ENCODE measurements around the gene IREB2.

IREB2 gene

DNA sequence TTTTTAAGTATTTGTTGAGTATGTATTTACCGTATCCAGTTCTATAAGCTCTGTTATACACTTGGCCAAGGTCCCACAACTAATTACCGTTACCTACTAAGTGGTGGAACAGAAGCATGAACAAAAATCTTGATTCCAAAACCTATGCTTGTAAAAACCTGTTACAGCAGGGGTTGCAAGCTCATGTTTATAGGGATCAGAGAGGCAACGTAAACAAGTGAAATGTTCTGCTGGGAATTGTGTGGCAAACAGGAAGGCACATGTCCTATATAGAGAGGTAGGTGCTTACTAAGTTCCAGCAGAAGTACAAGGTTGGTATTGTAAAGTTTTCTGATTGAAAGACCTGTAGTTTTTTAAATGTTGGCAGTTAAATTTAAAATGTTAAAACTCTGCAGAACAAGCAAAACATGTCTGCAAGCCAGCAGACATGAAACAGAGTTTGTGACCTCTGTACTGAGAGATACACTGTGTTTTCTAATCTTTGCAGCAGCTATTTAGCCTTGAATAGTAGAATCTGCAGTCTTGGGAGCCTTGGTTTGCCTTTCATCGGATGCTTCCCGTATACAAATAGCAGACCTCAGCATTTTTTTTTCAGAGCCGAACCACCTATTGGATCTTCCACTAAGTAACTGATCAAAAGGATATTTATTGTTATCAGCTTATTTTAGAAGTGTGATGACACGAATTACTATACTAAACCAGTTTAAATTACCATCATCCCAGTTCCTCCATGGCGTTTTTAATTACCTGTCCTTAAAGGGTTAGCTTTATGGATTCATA lies 11.4 kb downstream of the IREB2 start:
- H3K27ac ChIP-seq (ENCODE audit: insufficient read depth in 1 of 2, low read depth in 1 of 2, low read length in 2 of 2, poor library complexity in 1 of 2, severe bottlenecking in 2 of 2) = no peak overlapping the region
- peaks cover 8 to 15% (median 12%) of the 10 kb centered on the region in 4 experiments for H3K4me1 ChIP-seq (ENCODE audit: control extremely low read depth in 1 of 4, control insufficient read depth in 4 of 4, insufficient read depth in 4 of 4, low read length in 3 of 4)
- WGBS (ENCODE audit: insufficient coverage) = 86% methylated on average over 2 of the region's 8 CpGs
- no peak overlapping the region for H3K4me3 ChIP-seq (ENCODE audit: control insufficient read depth in 1 of 7, extremely low read depth in 1 of 7, insufficient read depth in 4 of 7, low read depth in 2 of 7, low read length in 6 of 7)
- peaks cover 10 to 44% (median 29%) of the 10 kb centered on the region in 4 experiments for H3K36me3 ChIP-seq (ENCODE audit: control insufficient read depth in 4 of 4, insufficient read depth in 4 of 4, low read length in 3 of 4)
- ChIA-PET CTCF (interaction anchor here (1.3 to 1.8 kb wide), 4 partner anchors 11 to 141 kb away, joined by 3 to 8 read pairs (median 5); no protein-coding TSS in a partner anchor), POLR2A (interaction anchor here (0.9 kb wide), 1 partner anchor 12 kb away, joined by 3 read pairs; no protein-coding TSS in a partner anchor)
- H3K9me3 ChIP-seq (ENCODE audit: control extremely low read depth in 1 of 5, control insufficient read depth in 4 of 5, insufficient read depth in 2 of 5, low read depth in 1 of 5, low read length in 4 of 5) = no peaks in the 10 kb centered on the region
- H3K27me3 ChIP-seq (replicated peaks in 2 of 5; ENCODE audit: control insufficient read depth in 4 of 5, insufficient read depth in 5 of 5, low read length in 4 of 5) = no peaks in the 10 kb centered on the region
- no peak for DNase-seq

DNA sequence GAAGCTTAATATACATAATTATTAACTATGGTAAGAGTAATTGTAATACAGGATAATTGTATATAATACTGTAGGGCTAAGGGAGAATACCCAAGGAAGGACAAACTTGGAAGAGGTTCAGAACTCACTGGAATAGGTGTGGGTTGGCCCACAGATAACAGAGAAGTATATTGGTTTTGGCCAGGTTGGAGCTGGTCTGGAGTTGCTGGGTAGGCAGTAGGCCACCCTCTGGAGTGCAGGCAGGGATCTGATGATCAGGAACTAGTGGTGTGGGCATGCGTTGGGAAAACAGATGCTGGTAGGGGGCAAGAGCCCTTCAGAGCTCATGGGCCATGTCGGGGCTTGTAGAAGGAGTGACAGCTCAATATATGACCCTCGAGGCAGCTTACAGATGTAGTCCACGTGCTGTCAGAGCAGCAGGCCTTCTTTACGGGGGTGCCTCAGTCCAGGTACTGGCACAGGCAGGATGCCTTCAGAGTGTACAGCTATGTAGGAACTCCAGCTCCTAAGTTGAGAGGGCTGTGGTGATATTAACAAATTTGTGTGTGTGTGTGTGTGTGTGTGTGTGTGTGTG lies 12.4 kb downstream of the IREB2 start:
- H3K4me3 ChIP-seq (ENCODE audit: control insufficient read depth in 1 of 7, extremely low read depth in 1 of 7, insufficient read depth in 4 of 7, low read depth in 2 of 7, low read length in 6 of 7) = no peak overlapping the region
- WGBS (ENCODE audit: insufficient coverage) = 78% methylated on average over 5 of the region's 5 CpGs
- POLR2A ChIA-PET = interaction anchor here (0.6 to 0.9 kb wide), 2 partner anchors 13 to 15 kb away, joined by 3 read pairs; no protein-coding TSS in a partner anchor
- H3K36me3 ChIP-seq (ENCODE audit: control insufficient read depth in 4 of 4, insufficient read depth in 4 of 4, low read length in 3 of 4) = peaks cover 9 to 38% (median 21%) of the 10 kb centered on the region in 4 experiments
- H3K4me1 ChIP-seq (ENCODE audit: control extremely low read depth in 1 of 4, control insufficient read depth in 4 of 4, insufficient read depth in 4 of 4, low read length in 3 of 4) = peaks cover 13 to 24% (median 20%) of the 10 kb centered on the region in 4 experiments
- no peak for DNase-seq
- CTCF ChIA-PET = interaction anchor here (0.5 to 1.8 kb wide), 5 partner anchors 8 to 54 kb away, joined by 3 to 8 read pairs (median 5); no protein-coding TSS in a partner anchor
- no peaks in the 10 kb centered on the region for H3K9me3 ChIP-seq (ENCODE audit: control extremely low read depth in 1 of 5, control insufficient read depth in 4 of 5, insufficient read depth in 2 of 5, low read depth in 1 of 5, low read length in 4 of 5)
- no peaks in the 10 kb centered on the region for H3K27me3 ChIP-seq (replicated peaks in 2 of 5; ENCODE audit: control insufficient read depth in 4 of 5, insufficient read depth in 5 of 5, low read length in 4 of 5)
- no peak overlapping the region for H3K27ac ChIP-seq (ENCODE audit: insufficient read depth in 1 of 2, low read depth in 1 of 2, low read length in 2 of 2, poor library complexity in 1 of 2, severe bottlenecking in 2 of 2)

DNA sequence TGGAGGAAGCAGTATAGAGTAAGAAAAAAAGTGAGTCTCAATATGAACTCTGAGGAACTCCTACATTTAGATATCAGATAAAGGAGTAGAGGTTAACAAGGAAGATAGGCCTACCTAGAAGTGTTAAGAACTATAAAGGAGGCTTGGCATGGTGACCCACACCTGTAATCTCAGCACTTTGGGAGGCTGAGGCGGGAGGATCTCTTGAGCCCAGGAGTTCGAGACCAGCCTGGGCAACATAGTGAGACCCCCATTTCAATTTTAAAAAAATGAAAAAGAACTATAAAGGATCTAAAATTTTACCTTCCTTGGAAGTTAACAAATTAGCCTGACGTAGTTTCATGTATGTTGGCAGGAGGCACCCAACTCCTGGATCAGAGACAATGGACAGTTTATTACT lies 14.5 kb downstream of the IREB2 start:
- Histone ChIP-seq H3K4me1 (ENCODE audit: control extremely low read depth in 1 of 4, control insufficient read depth in 4 of 4, insufficient read depth in 4 of 4, low read length in 3 of 4) (peaks cover 15 to 32% (median 22%) of the 10 kb centered on the region in 4 experiments), H3K27ac (ENCODE audit: insufficient read depth in 1 of 2, low read depth in 1 of 2, low read length in 2 of 2, poor library complexity in 1 of 2, severe bottlenecking in 2 of 2) (no peak overlapping the region), H3K27me3 (replicated peaks in 2 of 5; ENCODE audit: control insufficient read depth in 4 of 5, insufficient read depth in 5 of 5, low read length in 4 of 5) (no peaks in the 10 kb centered on the region), H3K4me3 (ENCODE audit: control insufficient read depth in 1 of 7, extremely low read depth in 1 of 7, insufficient read depth in 4 of 7, low read depth in 2 of 7, low read length in 6 of 7) (no peak overlapping the region), H3K9me3 (ENCODE audit: control extremely low read depth in 1 of 5, control insufficient read depth in 4 of 5, insufficient read depth in 2 of 5, low read depth in 1 of 5, low read length in 4 of 5) (no peaks in the 10 kb centered on the region), H3K36me3 (ENCODE audit: control insufficient read depth in 4 of 4, insufficient read depth in 4 of 4, low read length in 3 of 4) (peaks cover 2 to 21% (median 9%) of the 10 kb centered on the region in 4 experiments)
- ChIA-PET POLR2A (interaction anchor here (1.1 kb wide), 1 partner anchor 9 kb away, joined by 3 read pairs; no protein-coding TSS in a partner anchor), CTCF (interaction anchor here (0.7 to 1.4 kb wide), 4 partner anchors 11 to 143 kb away, joined by 3 to 4 read pairs (median 3); no protein-coding TSS in a partner anchor)
- WGBS (ENCODE audit: insufficient coverage) = no CpG with 5 or more reads among the region's 3 CpGs
- no peak for DNase-seq

DNA sequence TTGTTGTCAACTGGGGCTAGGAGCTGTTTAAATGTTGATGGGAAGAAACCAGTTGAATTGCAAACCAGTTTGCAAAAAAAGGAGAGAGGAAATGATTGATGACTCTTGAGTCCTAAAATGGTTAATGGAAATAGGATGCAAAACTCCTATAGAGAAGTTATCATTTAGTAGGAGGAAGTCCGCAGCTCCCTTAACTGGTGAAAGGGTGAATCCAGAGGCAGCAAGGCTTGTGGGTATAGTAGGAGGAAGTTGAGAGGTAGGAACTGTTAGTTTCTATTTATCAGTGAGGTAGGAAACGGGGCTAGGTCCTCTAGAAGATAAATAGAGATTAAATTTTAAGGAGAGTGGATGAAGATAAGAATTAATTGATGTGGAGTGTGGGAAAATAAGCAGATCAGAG lies 15.4 kb downstream of the IREB2 start:
- Histone ChIP-seq H3K4me1 (ENCODE audit: control extremely low read depth in 1 of 4, control insufficient read depth in 4 of 4, insufficient read depth in 4 of 4, low read length in 3 of 4) (peaks cover 15 to 32% (median 22%) of the 10 kb centered on the region in 4 experiments), H3K9me3 (ENCODE audit: control extremely low read depth in 1 of 5, control insufficient read depth in 4 of 5, insufficient read depth in 2 of 5, low read depth in 1 of 5, low read length in 4 of 5) (no peaks in the 10 kb centered on the region), H3K36me3 (ENCODE audit: control insufficient read depth in 4 of 4, insufficient read depth in 4 of 4, low read length in 3 of 4) (peaks cover 2 to 22% (median 4%) of the 10 kb centered on the region in 4 experiments), H3K27me3 (replicated peaks in 2 of 5; ENCODE audit: control insufficient read depth in 4 of 5, insufficient read depth in 5 of 5, low read length in 4 of 5) (no peaks in the 10 kb centered on the region), H3K4me3 (ENCODE audit: control insufficient read depth in 1 of 7, extremely low read depth in 1 of 7, insufficient read depth in 4 of 7, low read depth in 2 of 7, low read length in 6 of 7) (peak overlapping the region in 2 of 7 experiments; percentile 16 to 43), H3K27ac (ENCODE audit: insufficient read depth in 1 of 2, low read depth in 1 of 2, low read length in 2 of 2, poor library complexity in 1 of 2, severe bottlenecking in 2 of 2) (peak overlapping the region in 1 of 2 experiments; percentile 40)
- 0% methylated on average over 2 of the region's 2 CpGs for WGBS (ENCODE audit: insufficient coverage)
- ChIA-PET POLR2A (no interaction called here), CTCF (interaction anchor here (1.0 to 1.4 kb wide), 3 partner anchors 10 to 128 kb away, joined by 3 to 4 read pairs (median 3); no protein-coding TSS in a partner anchor)
- DNase-seq = peak; percentile 31 to 66 (median 56)

DNA sequence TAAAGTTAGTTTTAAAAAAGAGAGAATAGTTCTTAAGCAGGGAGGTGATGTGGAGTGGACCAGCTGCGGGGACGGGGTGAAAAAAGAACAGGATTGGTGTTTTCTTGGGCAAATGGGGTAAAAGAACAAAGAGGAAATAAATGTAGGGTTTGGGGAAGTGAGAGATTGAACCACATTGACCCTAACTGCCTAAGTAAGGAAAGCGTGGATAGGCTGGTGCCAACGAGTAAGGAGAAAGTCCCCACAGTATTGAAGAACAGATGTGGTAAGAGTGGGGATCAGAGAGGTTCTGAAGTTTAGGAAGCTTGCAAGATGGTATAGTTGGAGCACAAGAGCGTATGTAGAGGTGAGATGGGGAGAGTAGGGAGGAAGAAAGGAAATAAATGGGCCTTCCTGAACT lies 17.0 kb downstream of the IREB2 start:
- Histone ChIP-seq H3K4me3 (ENCODE audit: control insufficient read depth in 1 of 7, extremely low read depth in 1 of 7, insufficient read depth in 4 of 7, low read depth in 2 of 7, low read length in 6 of 7) (no peak overlapping the region), H3K4me1 (ENCODE audit: control extremely low read depth in 1 of 4, control insufficient read depth in 4 of 4, insufficient read depth in 4 of 4, low read length in 3 of 4) (peaks cover 15 to 32% (median 22%) of the 10 kb centered on the region in 4 experiments), H3K9me3 (ENCODE audit: control extremely low read depth in 1 of 5, control insufficient read depth in 4 of 5, insufficient read depth in 2 of 5, low read depth in 1 of 5, low read length in 4 of 5) (no peaks in the 10 kb centered on the region), H3K27me3 (replicated peaks in 2 of 5; ENCODE audit: control insufficient read depth in 4 of 5, insufficient read depth in 5 of 5, low read length in 4 of 5) (no peaks in the 10 kb centered on the region), H3K27ac (ENCODE audit: insufficient read depth in 1 of 2, low read depth in 1 of 2, low read length in 2 of 2, poor library complexity in 1 of 2, severe bottlenecking in 2 of 2) (peak overlapping the region in 1 of 2 experiments; percentile 6), H3K36me3 (ENCODE audit: control insufficient read depth in 4 of 4, insufficient read depth in 4 of 4, low read length in 3 of 4) (peaks cover 2 to 17% (median 3%) of the 10 kb centered on the region in 4 experiments)
- 68% methylated on average over 5 of the region's 5 CpGs for WGBS (ENCODE audit: insufficient coverage)
- ChIA-PET CTCF (no interaction called here), POLR2A (no interaction called here)
- DNase-seq = peak; percentile 28 to 71 (median 64)

DNA sequence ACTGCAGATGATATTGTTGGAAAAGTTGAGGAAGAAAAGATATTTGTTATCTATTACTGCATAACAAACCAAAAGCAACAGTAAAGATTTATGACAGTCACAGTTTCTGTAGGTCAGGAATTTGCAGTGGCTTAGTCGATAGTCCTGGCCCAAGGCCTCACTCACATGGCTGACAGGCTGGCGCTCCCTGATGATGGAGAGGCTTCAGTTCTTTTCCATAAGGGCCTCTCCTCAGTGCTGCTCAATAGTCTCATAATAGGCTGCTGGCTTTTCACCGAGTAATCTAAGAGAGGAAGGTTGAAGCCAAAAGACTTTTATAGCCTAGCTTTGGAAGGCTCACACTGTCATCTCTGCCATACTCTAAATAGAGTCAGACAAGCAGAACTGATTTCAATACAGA lies 17.7 kb downstream of the IREB2 start:
- ChIA-PET POLR2A (no interaction called here), CTCF (no interaction called here)
- DNase-seq = no peak
- Histone ChIP-seq H3K27me3 (replicated peaks in 2 of 5; ENCODE audit: control insufficient read depth in 4 of 5, insufficient read depth in 5 of 5, low read length in 4 of 5) (no peaks in the 10 kb centered on the region), H3K9me3 (ENCODE audit: control extremely low read depth in 1 of 5, control insufficient read depth in 4 of 5, insufficient read depth in 2 of 5, low read depth in 1 of 5, low read length in 4 of 5) (no peaks in the 10 kb centered on the region), H3K4me1 (ENCODE audit: control extremely low read depth in 1 of 4, control insufficient read depth in 4 of 4, insufficient read depth in 4 of 4, low read length in 3 of 4) (peaks cover 15 to 33% (median 23%) of the 10 kb centered on the region in 4 experiments), H3K4me3 (ENCODE audit: control insufficient read depth in 1 of 7, extremely low read depth in 1 of 7, insufficient read depth in 4 of 7, low read depth in 2 of 7, low read length in 6 of 7) (no peak overlapping the region), H3K27ac (ENCODE audit: insufficient read depth in 1 of 2, low read depth in 1 of 2, low read length in 2 of 2, poor library complexity in 1 of 2, severe bottlenecking in 2 of 2) (no peak overlapping the region), H3K36me3 (ENCODE audit: control insufficient read depth in 4 of 4, insufficient read depth in 4 of 4, low read length in 3 of 4) (peaks cover 2 to 12% (median 3%) of the 10 kb centered on the region in 4 experiments)
- WGBS (ENCODE audit: insufficient coverage) = 58% methylated on average over 2 of the region's 3 CpGs

Data from common myeloid progenitor, CD34-positive (primary cell).